Muscle of arm (tissue), 12 donors: Measurements from ENCODE around the gene PALLD. TPM values are rescaled to one million over a fixed set of nuclear protein-coding genes. Genes with fewer than 3 reads are reported as not detected.

Experiments used
- DNase-seq: peaks from one replicate; pipeline ENCODE4 v3.0.0-alpha.2; 2013
- polyA plus RNA-seq, 12 donors: library from polyadenylated mRNA; unstranded; fragments of 120-200 nt; gene quantifications; one replicate each; pipeline ENCODE4 v1.2.1, GENCODE V29; 2013; ENCODE audit not compliant: insufficient read length in 12 of 12

Gene PALLD
- polyA plus RNA-seq, 12 donors, result 114 to 205 (median 160) TPM; not detected in 1

DNA sequence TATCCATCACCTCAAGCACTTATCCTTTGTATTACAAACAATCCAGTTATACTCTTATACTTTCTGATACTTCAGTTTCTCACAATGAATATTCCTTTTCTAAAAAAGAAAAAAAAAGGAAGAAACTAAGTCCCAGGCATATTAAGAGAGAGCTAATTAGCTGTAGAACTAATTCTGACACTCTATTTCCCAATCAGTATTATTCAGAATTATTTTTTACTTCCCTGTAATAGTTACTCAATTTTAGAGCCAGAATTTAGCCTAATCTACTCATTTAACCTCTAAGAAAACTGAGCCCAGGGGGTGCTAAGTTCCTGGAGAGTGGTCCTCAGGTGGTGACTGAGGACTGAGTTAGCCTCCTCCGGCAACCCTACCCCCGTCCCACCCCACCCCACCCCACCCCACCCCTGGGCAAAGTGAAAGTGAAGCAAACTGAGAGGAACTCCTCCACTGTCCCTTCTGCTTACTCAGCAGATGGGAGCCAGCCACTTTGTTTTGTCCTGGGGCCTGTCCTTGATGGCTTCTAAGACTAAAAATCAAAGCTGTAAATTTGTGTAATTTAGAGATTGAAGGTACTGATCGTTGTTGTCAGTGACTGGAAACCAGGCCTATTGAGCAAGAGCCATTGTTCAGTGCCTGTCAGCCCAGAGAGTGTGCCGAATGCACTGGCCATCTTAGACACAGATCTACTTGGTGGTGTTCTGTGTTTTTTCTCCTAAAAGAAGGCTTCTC is 351.1 kb downstream of the PALLD start:
- DNase-seq, result no peak

DNA sequence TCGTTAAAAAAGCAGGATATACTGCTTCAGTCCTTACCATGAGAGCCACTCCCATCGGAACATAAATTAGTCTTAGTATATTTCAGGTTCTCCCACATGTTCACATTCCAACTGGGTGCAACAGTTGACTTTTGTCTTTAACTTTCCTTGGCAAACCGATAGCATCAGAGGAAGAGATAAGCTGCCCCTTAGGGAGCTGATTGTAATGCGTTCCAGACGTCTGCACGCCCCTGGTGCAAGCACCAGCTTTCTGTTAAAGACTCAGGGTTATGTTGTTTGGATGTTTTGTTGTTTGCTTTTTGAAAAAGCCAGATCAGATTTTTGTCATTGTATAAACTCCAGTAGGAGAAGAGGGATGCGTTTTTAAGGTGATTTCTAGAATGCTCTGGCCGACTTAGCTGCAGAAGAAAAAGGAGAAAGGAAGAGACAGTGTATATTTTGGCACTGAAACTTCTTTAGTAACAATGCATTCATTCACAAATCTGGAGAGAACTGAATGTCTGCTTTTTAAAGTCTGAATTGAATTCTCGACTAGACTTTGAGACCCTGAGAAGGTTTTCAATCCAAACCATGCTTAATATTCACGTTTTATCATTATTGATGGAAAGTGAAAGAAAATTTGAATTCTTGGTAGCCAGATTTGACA is 352.3 kb downstream of the PALLD start:
- no peak for DNase-seq

DNA sequence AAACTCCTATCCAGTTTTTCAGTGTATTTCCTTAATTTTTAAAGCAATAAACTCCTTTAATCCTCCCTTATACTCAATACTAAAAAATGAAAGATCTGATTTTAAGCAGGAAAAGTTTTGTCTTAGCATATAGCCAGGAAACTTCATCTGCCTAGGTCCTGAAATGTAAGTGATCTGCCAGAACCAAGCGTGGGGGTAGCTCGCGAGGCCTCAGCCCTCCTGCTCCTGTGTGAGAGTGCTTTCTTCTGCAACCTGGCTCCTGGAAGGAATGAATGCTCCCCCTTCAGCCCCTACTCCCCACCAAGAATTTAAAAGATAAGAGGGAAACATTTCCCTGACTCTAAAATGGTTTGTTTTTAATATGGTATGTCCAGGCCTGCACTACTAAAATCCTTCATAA is 353.1 kb downstream of the PALLD start:
- no peak for DNase-seq

DNA sequence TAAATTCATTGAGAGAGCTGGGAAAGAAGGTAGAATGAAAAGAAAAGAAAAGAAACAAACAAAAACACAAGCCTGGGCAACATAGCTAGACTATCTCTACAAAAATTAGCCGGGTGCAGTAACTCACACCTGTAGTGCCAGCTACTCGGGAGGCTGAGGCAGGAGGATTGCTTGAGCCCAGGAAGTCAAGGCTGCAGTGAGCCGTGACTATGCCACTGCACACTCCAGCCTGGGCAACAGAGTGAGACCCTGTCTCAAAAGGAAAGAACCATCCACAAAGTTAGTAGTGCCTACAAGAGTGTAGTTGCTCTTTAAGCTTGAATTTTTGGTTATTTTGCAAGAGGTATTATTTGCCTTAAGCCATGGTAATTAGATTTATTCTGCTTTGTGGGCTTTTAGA is 355.5 kb downstream of the PALLD start:
- no peak for DNase-seq

DNA sequence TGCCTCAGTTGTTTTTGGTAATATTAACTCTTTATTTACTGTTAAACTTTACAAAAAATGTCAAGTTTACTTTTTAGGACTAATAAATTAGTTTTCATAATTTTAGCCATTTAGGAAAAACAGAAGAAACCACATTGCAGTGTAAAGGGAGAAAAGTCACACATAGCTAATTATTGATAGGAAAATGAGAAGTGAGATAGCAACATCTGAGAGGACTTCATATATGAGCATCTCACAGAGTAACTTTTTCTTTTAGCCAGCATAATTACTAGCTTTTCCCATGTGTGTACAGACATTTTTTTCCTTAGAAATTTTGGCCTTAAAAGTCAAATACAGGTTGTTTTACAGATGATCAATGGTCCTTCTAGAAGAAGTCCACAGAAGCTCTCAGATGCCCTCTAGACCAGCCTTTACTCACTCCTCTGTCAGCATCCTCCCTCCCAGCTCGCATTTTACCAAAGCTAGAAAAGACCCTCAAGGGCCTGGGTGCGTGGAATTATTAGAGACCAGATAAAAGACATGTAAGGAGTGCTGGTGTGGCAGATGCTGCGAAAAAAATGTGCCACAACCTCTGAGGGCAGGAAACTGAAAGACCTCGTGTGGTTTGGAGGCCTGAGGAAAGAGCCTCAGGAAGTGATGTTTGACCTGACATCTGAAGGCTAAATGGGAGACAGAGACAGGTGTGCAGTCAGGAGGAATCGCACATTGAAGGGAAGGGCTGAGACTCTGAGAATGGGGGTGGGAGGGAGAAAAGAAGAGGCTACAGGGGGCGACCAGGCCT is 356.3 kb downstream of the PALLD start:
- DNase-seq, result no peak

GRCh38 chr4:168853770-168854169 is 356.9 kb downstream of the PALLD start:
- no peak for DNase-seq

- peak; percentile 91 for DNase-seq
Measured at GRCh38 chr4:168854350-168854921, 357.6 kb downstream of the PALLD start.

DNA sequence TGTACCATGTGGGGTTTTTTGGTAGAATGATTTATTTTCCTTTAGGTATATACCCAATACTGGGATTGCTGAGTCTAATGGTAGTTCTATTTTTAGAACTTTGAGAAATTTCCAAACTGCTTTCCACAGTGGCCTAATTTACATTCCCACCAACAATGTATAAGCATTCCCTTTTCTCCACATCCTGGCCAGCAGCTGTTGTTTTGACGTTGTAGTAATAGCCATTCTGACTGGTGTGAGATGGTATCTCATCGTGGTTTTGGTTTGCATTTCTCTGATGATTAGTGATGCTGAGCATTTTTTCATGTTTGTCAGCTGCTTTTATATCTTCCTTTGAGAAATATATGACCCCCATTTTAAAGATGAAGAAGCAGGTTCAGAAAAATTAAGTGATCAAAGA is 359.5 kb downstream of the PALLD start:
- DNase-seq, result no peak

GRCh38 chr4:168857009-168857408 is 360.2 kb downstream of the PALLD start:
- DNase-seq, result no peak

DNA sequence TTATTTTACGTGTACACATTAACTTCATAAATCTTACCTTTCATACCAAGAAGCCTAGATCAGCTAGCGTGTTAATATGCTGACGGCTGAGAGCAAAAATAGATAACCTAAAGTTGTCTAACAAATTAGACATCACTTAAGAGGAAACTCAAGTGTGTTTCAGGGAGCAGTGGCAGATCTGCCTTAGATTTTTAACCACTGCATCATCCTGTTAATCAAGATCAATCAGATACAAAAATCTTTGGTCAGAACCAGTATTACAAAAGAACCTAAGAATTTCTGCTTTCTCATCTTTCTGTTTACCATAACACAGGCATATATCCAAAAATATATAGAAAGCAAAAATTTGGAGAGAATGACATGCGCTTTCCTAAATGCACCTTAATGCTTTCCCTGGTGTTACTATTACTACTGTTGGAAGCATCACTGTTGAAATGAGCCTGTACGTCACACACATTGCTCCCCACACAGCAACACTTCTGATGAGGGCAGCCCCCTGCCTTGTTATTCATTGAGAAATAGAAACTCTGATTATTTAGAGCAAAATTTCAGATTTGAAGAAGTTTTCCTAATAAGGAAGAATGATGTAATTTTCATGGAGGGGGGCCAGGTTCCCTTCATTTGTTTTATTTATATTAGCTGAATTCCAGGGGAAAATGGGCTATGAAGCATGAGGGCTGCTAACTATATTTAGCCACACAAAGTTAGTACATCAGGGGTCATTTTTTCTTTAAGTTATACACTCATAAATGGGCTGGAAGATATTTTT is 360.9 kb downstream of the PALLD start:
- no peak for DNase-seq

DNA sequence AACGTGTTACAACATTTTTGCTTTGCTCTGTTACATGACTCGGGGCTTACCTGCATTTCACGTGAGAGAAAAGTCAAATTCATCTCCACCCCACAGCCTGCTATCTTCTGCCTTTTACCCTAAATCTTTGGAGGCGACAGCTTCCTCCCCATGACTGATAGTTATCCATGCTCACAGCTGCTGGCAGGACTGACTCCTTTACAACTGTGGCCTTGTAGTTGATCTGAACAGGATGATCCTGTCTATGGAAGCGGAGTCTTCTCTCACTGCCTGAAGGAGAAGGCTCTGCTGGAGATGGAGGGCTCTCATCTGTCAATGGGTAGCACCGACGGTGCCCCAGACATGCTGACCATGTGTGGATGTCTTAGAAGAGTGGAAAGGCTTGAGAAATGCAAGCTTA is 362.2 kb downstream of the PALLD start:
- DNase-seq, result no peak

- DNase-seq, result no peak
Measured at GRCh38 chr4:168859888-168860694, 363.2 kb downstream of the PALLD start.

GRCh38 chr4:168860827-168861226 is 364.0 kb downstream of the PALLD start:
- DNase-seq, result no peak

GRCh38 chr4:168863719-168864647 is 367.1 kb downstream of the PALLD start:
- no peak for DNase-seq

DNA sequence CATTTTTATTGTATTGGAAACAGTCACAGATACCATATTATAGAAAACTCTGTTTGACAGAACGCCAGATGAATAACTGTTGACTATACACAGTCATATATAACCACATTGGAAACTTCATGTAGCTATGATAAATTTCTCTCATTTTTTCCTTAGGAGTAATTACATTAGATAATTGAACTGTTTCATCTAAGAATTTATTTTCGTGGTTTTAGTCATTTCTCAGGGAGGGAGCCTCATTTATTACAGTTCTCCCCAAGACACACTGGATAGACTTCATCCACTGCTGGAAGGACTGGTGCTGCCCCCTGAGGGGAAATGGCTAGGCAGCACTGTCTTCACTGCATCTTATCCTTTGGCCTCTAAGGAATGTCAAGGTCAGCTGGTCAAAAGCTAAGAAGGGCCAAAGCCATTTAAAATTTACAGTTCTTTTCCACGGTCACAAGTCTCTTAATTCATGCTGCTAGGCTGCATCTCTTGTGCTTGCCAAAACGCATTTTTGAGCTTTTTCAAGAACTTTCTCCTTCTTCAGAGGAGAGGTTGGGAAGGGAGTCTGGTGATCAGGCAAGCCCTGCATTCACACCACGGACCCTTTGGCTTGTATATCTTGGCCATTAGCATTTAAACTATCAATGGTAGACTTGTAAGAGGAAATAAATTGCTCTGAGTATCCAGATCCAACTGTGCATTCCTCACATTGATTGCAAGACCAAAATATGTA is 368.1 kb downstream of the PALLD start:
- no peak for DNase-seq

DNA sequence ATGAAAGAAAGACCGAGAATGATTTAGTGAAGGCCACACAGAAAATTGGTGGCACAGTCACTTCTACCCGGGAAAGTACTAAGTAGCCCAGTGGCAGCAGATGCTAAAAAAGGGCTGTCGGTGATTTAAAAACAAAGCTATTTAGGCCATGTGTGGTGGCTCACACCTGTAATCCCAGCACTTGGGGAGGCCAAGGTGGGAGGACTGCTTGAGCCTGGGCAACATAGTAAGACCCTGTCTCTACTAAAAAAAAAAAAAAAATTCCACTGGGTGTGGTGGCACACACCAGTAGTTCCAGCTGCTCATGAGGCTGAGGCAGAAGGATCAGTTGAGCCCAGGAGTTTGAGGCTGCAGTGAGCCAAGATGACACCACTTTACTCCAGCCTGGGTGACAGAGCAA is 369.0 kb downstream of the PALLD start:
- DNase-seq, result no peak

DNA sequence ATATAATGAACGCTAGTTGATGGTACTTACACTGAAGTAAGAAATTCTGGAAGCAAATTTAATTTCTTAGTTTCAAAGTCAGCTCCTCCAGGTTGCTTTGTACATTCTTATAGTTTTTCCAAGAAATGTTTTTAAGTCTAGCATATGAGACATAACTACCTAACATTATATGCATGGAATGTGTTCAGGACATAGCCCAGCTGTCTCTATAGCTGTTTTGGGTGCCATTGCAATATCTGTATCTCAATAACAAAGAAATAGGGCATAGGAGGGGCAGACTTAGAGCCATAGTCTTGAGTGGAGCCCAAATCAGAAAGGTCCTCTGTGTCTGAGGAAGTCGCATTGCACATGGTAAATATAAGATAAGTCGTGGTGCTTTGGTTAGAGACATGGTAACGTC is 369.8 kb downstream of the PALLD start:
- no peak for DNase-seq

- DNase-seq, result no peak
Measured at GRCh38 chr4:168867128-168867527, 370.3 kb downstream of the PALLD start.
